Adrenal gland (tissue), 12 donors: ENCODE measurements around the gene DMXL1. TPM values are rescaled to one million over a fixed set of nuclear protein-coding genes. Genes with fewer than 3 reads are reported as not detected.

Experiments
- DNase-seq, 7 donors: peaks; one replicate each; pipeline ENCODE4 v3.0.0-alpha.2; 2019 to 2020
- H3K27ac ChIP-seq, 5 donors: fragments of 200-600 bp; sonication (generic) in 4 of 5; 1 replicate in 3 of 5; 2 replicates in 2 of 5; pipeline versions ENCODE4 v1.5.1 to v1.8.0; 2016 to 2020; ENCODE audit warnings: mild to moderate bottlenecking in 1 of 5
- H3K27me3 ChIP-seq: fragments of 200-600 bp; 2 replicates; pipeline ENCODE4 v1.8.0; 2021
- H3K36me3 ChIP-seq, 2 donors: fragments of 200-600 bp; replicated peaks in 1 of 2; 1 replicate in 1 of 2; 2 replicates in 1 of 2; pipeline versions ENCODE4 v1.5.1 to v1.8.0; 2018 to 2022
- H3K4me1 ChIP-seq, 2 donors: fragments of 200-600 bp; replicated peaks in 1 of 2; 1 replicate in 1 of 2; 2 replicates in 1 of 2; pipeline versions ENCODE4 v1.5.1 to v1.8.0; 2018 to 2021
- H3K4me3 ChIP-seq, 4 donors: fragments of 200-600 bp; sonication (generic) in 3 of 4; one replicate each; pipeline ENCODE4 v1.5.1; 2016 to 2018
- H3K9me3 ChIP-seq, 3 donors: fragments of 200-600 bp; sonication (generic) in 1 of 3; replicated peaks in 1 of 3; 1 replicate in 2 of 3; 2 replicates in 1 of 3; pipeline versions ENCODE4 v1.5.1 to v1.8.0; 2016 to 2021
- CTCF ChIP-seq, 6 experiments: fragments of 450-650 bp in 4 of 6; fragments of 200-600 bp in 2 of 6; sonication (generic) in 1 of 6; IDR thresholded peaks; 1 replicate in 5 of 6; 2 replicates in 1 of 6; pipeline versions ENCODE4 v1.5.1 to v1.8.0; 2016 to 2021; ENCODE audit warnings: antibody characterized with exemption in 6 of 6, mild to moderate bottlenecking in 2 of 6, moderate library complexity in 1 of 6
- POLR2A ChIP-seq, 2 donors: fragments of 450-650 bp; IDR thresholded peaks; one replicate each; pipeline ENCODE4 v1.6.1; 2017; ENCODE audit warnings: antibody characterized with exemption in 2 of 2, mild to moderate bottlenecking in 2 of 2, moderate library complexity in 1 of 2
- WGBS, 4 donors: extraction: QIAGEN DNeasy Blood & Tissue Kit in 2 of 4; methylation state at CpG; one replicate each; pipeline versions ENCODE4 v1.1.5 to v1.1.7; 2013 to 2017; 5-methylcytosine and 5-hydroxymethylcytosine counted together
- intact Hi-C, 2 donors: fragments of 100-400 bp; cut with DNase I; formaldehyde crosslinking; loops; one replicate each; pipeline versions ENCODE4 v1.14.1 to v1.15.0; 2022 to 2023
- polyA plus RNA-seq, 3 donors: library from polyadenylated mRNA; stranded (reverse); fragments of 200-250 nt in 2 of 3; fragments of 350-450 nt in 1 of 3; fragmentation: Illumina TruSeq in 1 of 3; extraction: RNeasy Lipid Tissue Mini Kit (QIAGEN cat#74804) in 1 of 3; gene quantifications; one replicate each; pipeline ENCODE4 v1.2.3, GENCODE V29; 2013 to 2014
- total RNA-seq, 9 donors: library from RNA; depleted of rRNA in 4 of 9; stranded (reverse); fragments of >200 nt in 4 of 9; fragments of 120-200 nt in 1 of 9; fragmentation: NEBNext Ultra II Directional in 1 of 9; extraction: Animal tissue kit (Norgen Biotek cat#: 25700) in 1 of 9; gene quantifications; one replicate each; pipeline versions ENCODE4 v1.1.0 to v1.2.4, GENCODE V29; 2013 to 2023
- donor health status: healthy with polysubstance abuse.
- donor health status: Bipolar disorder and iron deficiency.
- donor health status: DM: yes; HTN: yes; CAD: no.
- donor health status: DM: no; HTN: no; CAD: no.
- donor health status: DM: no; HTN: no; CAD: no.
- donor health status: DM: yes; HTN: yes; CAD: no.

Gene DMXL1
- total and polyA plus RNA-seq, 12 donors, result 15.1 to 91.1 (median 41.2) TPM

GRCh38 chr5:119022773-119023172 is 48.1 kb upstream of the DMXL1 start:
- 11 to 35% (median 26%) methylated on average over 1 of the region's 1 CpG for WGBS, 4 donors
- intact Hi-C loops, result no loop called here
- TF ChIP-seq POLR2A (IDR thresholded peaks at IDR 0.05) (no peak), CTCF (IDR thresholded peaks at IDR 0.05) (no peak)
- Histone ChIP-seq H3K4me1 (no peaks in the 10 kb centered on the region), H3K27me3 (no peaks in the 10 kb centered on the region), H3K4me3 (no peak overlapping the region), H3K27ac (no peak overlapping the region), H3K9me3 (no peaks in the 10 kb centered on the region), H3K36me3 (no peaks in the 10 kb centered on the region)
- no peak for DNase-seq

- Histone ChIP-seq H3K27me3 (no peaks in the 10 kb centered on the region), H3K4me3 (no peak overlapping the region), H3K9me3 (no peaks in the 10 kb centered on the region), H3K36me3 (no peaks in the 10 kb centered on the region), H3K27ac (no peak overlapping the region), H3K4me1 (no peaks in the 10 kb centered on the region)
- TF ChIP-seq CTCF (IDR thresholded peaks at IDR 0.05) (no peak), POLR2A (IDR thresholded peaks at IDR 0.05) (no peak)
- intact Hi-C loops, result no loop called here
- 75 to 88% (median 86%) methylated on average over 5 of the region's 5 CpGs for WGBS, 4 donors
- no peak for DNase-seq
Observed at GRCh38 chr5:119028575-119028974, 42.3 kb upstream of the DMXL1 start.

- no peak overlapping the region for H3K4me3 ChIP-seq
- 60 to 70% (median 68%) methylated on average over 5 of the region's 5 CpGs for WGBS, 4 donors
- no peaks in the 10 kb centered on the region for H3K36me3 ChIP-seq
- H3K9me3 ChIP-seq, result no peaks in the 10 kb centered on the region
- no peak for DNase-seq
- intact Hi-C loops, result no loop called here
- H3K4me1 ChIP-seq, result peaks cover 0 to under 1% of the 10 kb centered on the region in 2 donors
- no peaks in the 10 kb centered on the region for H3K27me3 ChIP-seq
- no peak overlapping the region for H3K27ac ChIP-seq
- TF ChIP-seq CTCF (IDR thresholded peaks at IDR 0.05) (no peak), POLR2A (IDR thresholded peaks at IDR 0.05) (no peak)
Observed at GRCh38 chr5:119031011-119031886, 39.6 kb upstream of the DMXL1 start.

- peaks cover 0 to 5% of the 10 kb centered on the region in 2 donors for H3K4me1 ChIP-seq
- H3K36me3 ChIP-seq, result no peaks in the 10 kb centered on the region
- no peak overlapping the region for H3K27ac ChIP-seq
- no peak for TF ChIP-seq POLR2A (IDR thresholded peaks at IDR 0.05)
- TF ChIP-seq CTCF (IDR thresholded peaks at IDR 0.05), result no peak
- no peak overlapping the region for H3K4me3 ChIP-seq
- 37 to 43% (median 39%) methylated on average over 4 of the region's 4 CpGs for WGBS, 4 donors
- no peaks in the 10 kb centered on the region for H3K9me3 ChIP-seq
- peak in 5 of 7 donors; percentile 30 to 38 (median 35) for DNase-seq
- H3K27me3 ChIP-seq, result no peaks in the 10 kb centered on the region
- intact Hi-C loops, result no loop called here
Observed at GRCh38 chr5:119031905-119032304, 39.0 kb upstream of the DMXL1 start.
